Breast epithelium (tissue), 4 donors: ENCODE data around the gene DNMBP. TPM values are rescaled to one million over a fixed set of nuclear protein-coding genes. Genes with fewer than 3 reads are reported as not detected.

ENCODE experiments used
- DNase-seq, 2 donors: peaks; one replicate each; pipeline ENCODE4 v3.0.0-alpha.2; 2019; ENCODE audit warnings: low spot score in 2 of 2
- H3K27ac ChIP-seq, 2 donors: fragments of 200-600 bp; sonication (generic) in 1 of 2; one replicate each; pipeline ENCODE4 v1.5.1; 2016 to 2019; ENCODE audit warnings: mild to moderate bottlenecking in 1 of 2
- H3K27me3 ChIP-seq, 2 donors: fragments of 200-600 bp; sonication (generic) in 1 of 2; one replicate each; pipeline versions ENCODE4 v1.5.1 to v1.6.0; 2017 to 2019; ENCODE audit warnings: control low read depth in 1 of 2, mild to moderate bottlenecking in 1 of 2
- H3K36me3 ChIP-seq: fragments of 200-600 bp; one replicate; pipeline ENCODE4 v1.5.1; 2019
- H3K4me1 ChIP-seq, 2 donors: fragments of 200-600 bp; sonication (generic); one replicate each; pipeline ENCODE4 v1.5.1; 2016 to 2019; ENCODE audit warnings: control low read depth in 1 of 2
- H3K4me3 ChIP-seq, 3 donors: fragments of 200-600 bp; sonication (generic); 1 replicate in 2 of 3; 2 replicates in 1 of 3; pipeline ENCODE4 v1.5.1; 2016 to 2019; ENCODE audit warnings: mild to moderate bottlenecking in 3 of 3, moderate library complexity in 2 of 3
- H3K9me3 ChIP-seq, 2 donors: fragments of 200-600 bp; sonication (generic) in 1 of 2; one replicate each; pipeline ENCODE4 v1.5.1; 2016 to 2019; ENCODE audit warnings: control low read depth in 1 of 2
- CTCF ChIP-seq, 3 donors: fragments of 450-650 bp; IDR thresholded peaks; one replicate each; pipeline ENCODE4 v1.5.1; 2016 to 2017; ENCODE audit warnings: antibody characterized with exemption in 3 of 3, mild to moderate bottlenecking in 3 of 3, moderate library complexity in 3 of 3
- POLR2A ChIP-seq: fragments of 450-650 bp; IDR thresholded peaks from one replicate; pipeline ENCODE4 v1.6.1; 2016; ENCODE audit warnings: antibody characterized with exemption, mild to moderate bottlenecking, moderate library complexity
- POLR2AphosphoS5 ChIP-seq, 3 donors: sonication (generic); formaldehyde crosslinking; IDR thresholded peaks; one replicate each; pipeline ENCODE4 v1.6.1; 2017; ENCODE audit warnings: antibody characterized with exemption in 3 of 3
- intact Hi-C: fragments of 100-400 bp; cut with DNase I; formaldehyde crosslinking; loops from one replicate; pipeline ENCODE4 v1.15.1; 2023; ENCODE audit warnings: low total_unique reads
- total RNA-seq, 3 donors: library from RNA; depleted of rRNA; stranded (reverse); fragments of >200 nt; gene quantifications; one replicate each; pipeline ENCODE4 v1.1.0, GENCODE V29; 2016

The DNMBP gene
- total RNA-seq, 3 donors from 2014 or later = 15.1 to 20.6 (median 15.5) TPM

GRCh38 chr10:100046021-100046486 is 36.3 kb upstream of the DNMBP start:
- Histone ChIP-seq H3K4me1 (no peaks in the 10 kb centered on the region), H3K4me3 (no peak overlapping the region), H3K27ac (no peak overlapping the region), H3K9me3 (no peaks in the 10 kb centered on the region), H3K27me3 (no peaks in the 10 kb centered on the region), H3K36me3 (no peaks in the 10 kb centered on the region)
- TF ChIP-seq POLR2AphosphoS5 (IDR thresholded peaks at IDR 0.05) (no peak), CTCF (IDR thresholded peaks at IDR 0.05) (peak; percentile 73 to 93 (median 84)), POLR2A (no peak)
- intact Hi-C loops = no loop called here
- peak; percentile 56 to 85 for DNase-seq

DNA sequence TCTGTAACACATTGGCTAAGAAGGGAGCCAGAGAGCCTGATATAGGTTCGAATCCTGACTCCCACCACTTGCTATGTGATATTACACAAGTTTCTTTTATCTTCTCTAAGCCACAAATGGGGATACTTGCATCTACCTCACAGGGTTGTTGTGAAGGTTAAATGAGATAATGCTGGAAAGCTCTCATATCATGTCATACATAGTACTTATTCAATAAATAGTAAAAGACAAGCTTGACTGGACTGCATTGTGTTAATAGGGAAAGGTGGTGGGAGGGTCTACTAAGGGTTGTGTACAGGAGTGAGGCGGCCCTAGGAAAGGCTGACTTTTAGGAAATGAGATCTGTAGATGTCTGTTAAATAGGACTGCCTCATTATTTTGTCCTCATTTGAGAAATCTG is 35.8 kb upstream of the DNMBP start:
- no peaks in the 10 kb centered on the region for H3K27me3 ChIP-seq
- no peak overlapping the region for H3K27ac ChIP-seq
- TF ChIP-seq POLR2AphosphoS5 (IDR thresholded peaks at IDR 0.05) (no peak), POLR2A (no peak), CTCF (IDR thresholded peaks at IDR 0.05) (no peak)
- no peaks in the 10 kb centered on the region for H3K9me3 ChIP-seq
- no peak for DNase-seq
- H3K36me3 ChIP-seq = no peaks in the 10 kb centered on the region
- no peak overlapping the region for H3K4me3 ChIP-seq
- no peaks in the 10 kb centered on the region for H3K4me1 ChIP-seq
- intact Hi-C loops = no loop called here

DNA sequence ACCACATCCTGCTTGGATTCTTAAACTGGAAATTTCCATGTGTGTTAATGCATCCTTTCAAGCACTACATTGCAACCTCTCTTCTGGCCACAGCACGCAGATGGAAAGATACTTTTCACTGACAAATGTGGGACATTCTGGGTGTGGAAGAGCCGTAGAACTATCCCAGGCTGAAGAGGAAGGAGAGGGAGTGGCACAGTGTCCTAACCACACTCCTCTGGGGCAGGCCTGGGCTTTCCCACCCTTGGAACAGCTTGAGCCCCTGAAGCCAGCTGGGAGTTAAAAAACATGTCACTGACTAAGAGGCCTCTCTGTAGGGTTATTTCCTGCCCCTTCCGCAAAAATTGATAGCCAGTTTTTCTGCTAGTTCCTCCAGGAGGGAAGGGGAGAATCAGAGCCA is 34.0 kb upstream of the DNMBP start:
- intact Hi-C loops = no loop called here
- DNase-seq = no peak

GRCh38 chr10:100043344-100043743 is 33.6 kb upstream of the DNMBP start:
- H3K27ac ChIP-seq = peak overlapping the region in 1 of 2 donors; percentile 70
- no peak for DNase-seq
- intact Hi-C loops = no loop called here

More for the DNA sequence above, 34.0 kb upstream of the DNMBP start:
- TF ChIP-seq CTCF (IDR thresholded peaks at IDR 0.05) (no peak), POLR2AphosphoS5 (IDR thresholded peaks at IDR 0.05) (no peak), POLR2A (no peak)
- Histone ChIP-seq H3K9me3 (no peaks in the 10 kb centered on the region), H3K27ac (peak overlapping the region in 1 of 2 donors; percentile 70), H3K27me3 (no peaks in the 10 kb centered on the region), H3K36me3 (no peaks in the 10 kb centered on the region), H3K4me1 (no peaks in the 10 kb centered on the region), H3K4me3 (no peak overlapping the region)

More at GRCh38 chr10:100043344-100043743, 33.6 kb upstream of the DNMBP start:
- Histone ChIP-seq H3K36me3 (no peaks in the 10 kb centered on the region), H3K9me3 (no peaks in the 10 kb centered on the region), H3K4me1 (no peaks in the 10 kb centered on the region), H3K4me3 (no peak overlapping the region), H3K27me3 (no peaks in the 10 kb centered on the region)
- TF ChIP-seq CTCF (IDR thresholded peaks at IDR 0.05) (no peak), POLR2AphosphoS5 (IDR thresholded peaks at IDR 0.05) (no peak), POLR2A (no peak)
